SK-N-SH (cell line): ENCODE data around the gene MSX1.

ENCODE experiments used
- CHD2 ChIP-seq: fragments of 150-350 bp; IDR thresholded peaks from 2 replicates; pipeline ENCODE4 v1.6.1; 2018; ENCODE audit warnings: low read length; ENCODE audit not compliant: partially characterized antibody
- NFIC ChIP-seq: IDR thresholded peaks from 2 replicates; pipeline ENCODE4 v1.4.0; 2012; ENCODE audit warnings: borderline replicate concordance
- POLR2AphosphoS5 ChIP-seq: IDR thresholded peaks from 2 replicates; pipeline ENCODE4 v1.6.1; 2012; ENCODE audit warnings: low read depth, low read length
- YY1 ChIP-seq: IDR thresholded peaks from 2 replicates; pipeline ENCODE4 v1.4.0; 2012; ENCODE audit warnings: low read depth, mild to moderate bottlenecking
- TF ChIP-seq, protein P1 (sequence below): fragments of 200-600 bp; sonication (generic); IDR thresholded peaks from 2 replicates; pipeline ENCODE4 v1.6.1; 2017; ENCODE audit warnings: antibody characterized with exemption, mild to moderate bottlenecking, moderate library complexity
- TF ChIP-seq, protein P2 (sequence below): IDR thresholded peaks from 2 replicates; pipeline ENCODE4 v1.4.0; 2012; ENCODE audit warnings: low read depth
- TF ChIP-seq, protein P3 (sequence below): IDR thresholded peaks from 2 replicates; pipeline ENCODE4 v1.6.1; 2012; ENCODE audit warnings: mild to moderate bottlenecking, low read depth, low read length, moderate library complexity

DNA sequence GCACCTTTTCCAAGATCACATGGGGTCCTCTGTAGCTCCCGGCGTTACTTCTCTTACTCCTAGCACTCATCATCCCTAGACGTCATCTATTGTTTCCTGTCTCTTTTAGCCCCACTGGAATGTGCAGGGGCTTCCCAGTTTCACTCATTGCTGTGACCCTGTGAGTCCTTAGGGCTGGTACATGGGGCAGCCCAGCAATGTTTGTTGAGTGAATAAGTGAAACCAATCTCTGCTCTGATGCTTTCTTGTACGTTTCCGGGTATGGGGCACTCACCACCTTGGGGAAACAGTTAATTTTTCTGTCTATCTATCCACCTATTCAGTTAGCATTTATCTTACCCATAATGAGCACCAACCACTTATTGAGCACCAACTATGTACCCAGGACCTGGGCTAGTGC, 16.1 kb downstream of the MSX1 start:
- TF ChIP-seq POLR2AphosphoS5: no peak
- TF ChIP-seq, protein P1, sequence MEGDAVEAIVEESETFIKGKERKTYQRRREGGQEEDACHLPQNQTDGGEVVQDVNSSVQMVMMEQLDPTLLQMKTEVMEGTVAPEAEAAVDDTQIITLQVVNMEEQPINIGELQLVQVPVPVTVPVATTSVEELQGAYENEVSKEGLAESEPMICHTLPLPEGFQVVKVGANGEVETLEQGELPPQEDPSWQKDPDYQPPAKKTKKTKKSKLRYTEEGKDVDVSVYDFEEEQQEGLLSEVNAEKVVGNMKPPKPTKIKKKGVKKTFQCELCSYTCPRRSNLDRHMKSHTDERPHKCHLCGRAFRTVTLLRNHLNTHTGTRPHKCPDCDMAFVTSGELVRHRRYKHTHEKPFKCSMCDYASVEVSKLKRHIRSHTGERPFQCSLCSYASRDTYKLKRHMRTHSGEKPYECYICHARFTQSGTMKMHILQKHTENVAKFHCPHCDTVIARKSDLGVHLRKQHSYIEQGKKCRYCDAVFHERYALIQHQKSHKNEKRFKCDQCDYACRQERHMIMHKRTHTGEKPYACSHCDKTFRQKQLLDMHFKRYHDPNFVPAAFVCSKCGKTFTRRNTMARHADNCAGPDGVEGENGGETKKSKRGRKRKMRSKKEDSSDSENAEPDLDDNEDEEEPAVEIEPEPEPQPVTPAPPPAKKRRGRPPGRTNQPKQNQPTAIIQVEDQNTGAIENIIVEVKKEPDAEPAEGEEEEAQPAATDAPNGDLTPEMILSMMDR: no peak
- TF ChIP-seq YY1: no peak
- TF ChIP-seq, protein P2, sequence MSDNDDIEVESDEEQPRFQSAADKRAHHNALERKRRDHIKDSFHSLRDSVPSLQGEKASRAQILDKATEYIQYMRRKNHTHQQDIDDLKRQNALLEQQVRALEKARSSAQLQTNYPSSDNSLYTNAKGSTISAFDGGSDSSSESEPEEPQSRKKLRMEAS: no peak
- no peak for TF ChIP-seq NFIC
- TF ChIP-seq, protein P3, sequence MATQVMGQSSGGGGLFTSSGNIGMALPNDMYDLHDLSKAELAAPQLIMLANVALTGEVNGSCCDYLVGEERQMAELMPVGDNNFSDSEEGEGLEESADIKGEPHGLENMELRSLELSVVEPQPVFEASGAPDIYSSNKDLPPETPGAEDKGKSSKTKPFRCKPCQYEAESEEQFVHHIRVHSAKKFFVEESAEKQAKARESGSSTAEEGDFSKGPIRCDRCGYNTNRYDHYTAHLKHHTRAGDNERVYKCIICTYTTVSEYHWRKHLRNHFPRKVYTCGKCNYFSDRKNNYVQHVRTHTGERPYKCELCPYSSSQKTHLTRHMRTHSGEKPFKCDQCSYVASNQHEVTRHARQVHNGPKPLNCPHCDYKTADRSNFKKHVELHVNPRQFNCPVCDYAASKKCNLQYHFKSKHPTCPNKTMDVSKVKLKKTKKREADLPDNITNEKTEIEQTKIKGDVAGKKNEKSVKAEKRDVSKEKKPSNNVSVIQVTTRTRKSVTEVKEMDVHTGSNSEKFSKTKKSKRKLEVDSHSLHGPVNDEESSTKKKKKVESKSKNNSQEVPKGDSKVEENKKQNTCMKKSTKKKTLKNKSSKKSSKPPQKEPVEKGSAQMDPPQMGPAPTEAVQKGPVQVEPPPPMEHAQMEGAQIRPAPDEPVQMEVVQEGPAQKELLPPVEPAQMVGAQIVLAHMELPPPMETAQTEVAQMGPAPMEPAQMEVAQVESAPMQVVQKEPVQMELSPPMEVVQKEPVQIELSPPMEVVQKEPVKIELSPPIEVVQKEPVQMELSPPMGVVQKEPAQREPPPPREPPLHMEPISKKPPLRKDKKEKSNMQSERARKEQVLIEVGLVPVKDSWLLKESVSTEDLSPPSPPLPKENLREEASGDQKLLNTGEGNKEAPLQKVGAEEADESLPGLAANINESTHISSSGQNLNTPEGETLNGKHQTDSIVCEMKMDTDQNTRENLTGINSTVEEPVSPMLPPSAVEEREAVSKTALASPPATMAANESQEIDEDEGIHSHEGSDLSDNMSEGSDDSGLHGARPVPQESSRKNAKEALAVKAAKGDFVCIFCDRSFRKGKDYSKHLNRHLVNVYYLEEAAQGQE: no peak
- TF ChIP-seq CHD2: no peak
